ENCODE measurements around the gene ZSCAN4. TPM values are rescaled to one million over a fixed set of nuclear protein-coding genes. Genes with fewer than 3 reads are reported as not detected.

ZSCAN4 gene
- total RNA-seq, 1 donor from 2014 or later, result not detected

GRCh38 chr19:57651654-57651996 lies 17.1 kb upstream of the ZSCAN4 start:
- intact Hi-C loops (cut with DNase I), result no loop called here
- TF ChIP-seq, protein P1, sequence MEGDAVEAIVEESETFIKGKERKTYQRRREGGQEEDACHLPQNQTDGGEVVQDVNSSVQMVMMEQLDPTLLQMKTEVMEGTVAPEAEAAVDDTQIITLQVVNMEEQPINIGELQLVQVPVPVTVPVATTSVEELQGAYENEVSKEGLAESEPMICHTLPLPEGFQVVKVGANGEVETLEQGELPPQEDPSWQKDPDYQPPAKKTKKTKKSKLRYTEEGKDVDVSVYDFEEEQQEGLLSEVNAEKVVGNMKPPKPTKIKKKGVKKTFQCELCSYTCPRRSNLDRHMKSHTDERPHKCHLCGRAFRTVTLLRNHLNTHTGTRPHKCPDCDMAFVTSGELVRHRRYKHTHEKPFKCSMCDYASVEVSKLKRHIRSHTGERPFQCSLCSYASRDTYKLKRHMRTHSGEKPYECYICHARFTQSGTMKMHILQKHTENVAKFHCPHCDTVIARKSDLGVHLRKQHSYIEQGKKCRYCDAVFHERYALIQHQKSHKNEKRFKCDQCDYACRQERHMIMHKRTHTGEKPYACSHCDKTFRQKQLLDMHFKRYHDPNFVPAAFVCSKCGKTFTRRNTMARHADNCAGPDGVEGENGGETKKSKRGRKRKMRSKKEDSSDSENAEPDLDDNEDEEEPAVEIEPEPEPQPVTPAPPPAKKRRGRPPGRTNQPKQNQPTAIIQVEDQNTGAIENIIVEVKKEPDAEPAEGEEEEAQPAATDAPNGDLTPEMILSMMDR (IDR thresholded peaks at IDR 0.05), result no peak

GRCh38 chr19:57653689-57654088 lies 15.0 kb upstream of the ZSCAN4 start:
- H3K36me3 ChIP-seq, result no peaks in the 10 kb centered on the region
- no peak for DNase-seq (ENCODE audit: low spot score in 2 of 2)
- H3K4me3 ChIP-seq, result no peak overlapping the region
- H3K27me3 ChIP-seq, result no peaks in the 10 kb centered on the region
- TF ChIP-seq, protein P1 (IDR thresholded peaks at IDR 0.05), result no peak
- peaks cover 0 to 35% of the 10 kb centered on the region in 2 donors for H3K9me3 ChIP-seq
- intact Hi-C loops (cut with DNase I), result no loop called here
- H3K4me1 ChIP-seq, result no peaks in the 10 kb centered on the region
- no peak overlapping the region for H3K27ac ChIP-seq

More at GRCh38 chr19:57651654-57651996, 17.1 kb upstream of the ZSCAN4 start:
- H3K27me3 ChIP-seq, result no peaks in the 10 kb centered on the region
- H3K9me3 ChIP-seq, result peaks cover 0 to 55% of the 10 kb centered on the region in 2 donors
- H3K27ac ChIP-seq, result no peak overlapping the region
- H3K4me1 ChIP-seq, result no peaks in the 10 kb centered on the region
- DNase-seq (ENCODE audit: low spot score in 2 of 2), result no peak
- no peaks in the 10 kb centered on the region for H3K36me3 ChIP-seq
- no peak overlapping the region for H3K4me3 ChIP-seq

DNA sequence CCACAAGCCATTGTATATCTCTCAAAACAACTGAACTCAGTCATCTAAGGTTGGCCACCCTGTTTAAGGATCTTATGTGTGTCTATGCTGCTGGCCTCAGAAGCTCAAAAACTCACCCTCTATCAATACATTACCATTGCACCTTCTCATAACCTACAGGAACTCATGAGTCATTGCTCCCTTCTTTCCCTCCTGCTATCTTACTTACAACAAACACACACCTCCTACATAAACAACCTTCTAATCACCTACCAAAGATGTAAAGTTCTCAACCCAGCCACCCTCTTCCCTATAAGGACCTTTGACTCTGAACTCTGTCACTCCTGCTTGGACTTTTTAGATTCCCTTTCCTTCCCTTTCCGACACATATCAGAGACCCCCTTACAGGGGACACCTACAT lies 13.3 kb upstream of the ZSCAN4 start:
- DNase-seq (ENCODE audit: low spot score in 2 of 2), result no peak
- H3K36me3 ChIP-seq, result no peaks in the 10 kb centered on the region
- no peaks in the 10 kb centered on the region for H3K4me1 ChIP-seq
- H3K27ac ChIP-seq, result no peak overlapping the region
- intact Hi-C loops (cut with DNase I), result no loop called here
- H3K27me3 ChIP-seq, result no peaks in the 10 kb centered on the region
- H3K9me3 ChIP-seq, result peaks cover 0 to 22% of the 10 kb centered on the region in 2 donors
- no peak overlapping the region for H3K4me3 ChIP-seq
- TF ChIP-seq, protein P1 (IDR thresholded peaks at IDR 0.05), result no peak

- intact Hi-C loops (cut with DNase I), result no loop called here
- no peak for DNase-seq (ENCODE audit: low spot score in 2 of 2)
- TF ChIP-seq, protein P1 (IDR thresholded peaks at IDR 0.05), result no peak
- no peaks in the 10 kb centered on the region for H3K36me3 ChIP-seq
- H3K27ac ChIP-seq, result no peak overlapping the region
- no peak overlapping the region for H3K4me3 ChIP-seq
- H3K9me3 ChIP-seq, result peaks cover 0 to 22% of the 10 kb centered on the region in 2 donors
- H3K4me1 ChIP-seq, result no peaks in the 10 kb centered on the region
- no peaks in the 10 kb centered on the region for H3K27me3 ChIP-seq
Observed at GRCh38 chr19:57656346-57656745, 12.4 kb upstream of the ZSCAN4 start.

GRCh38 chr19:57664269-57665127 lies 4.2 kb upstream of the ZSCAN4 start:
- peak overlapping the region in 1 of 2 donors; percentile 49 for H3K27ac ChIP-seq
- peak overlapping the region; percentile 52 to 73 for H3K4me3 ChIP-seq
- peak in 1 of 2 donors; percentile 61 for DNase-seq (ENCODE audit: low spot score in 2 of 2)

More at GRCh38 chr19:57664269-57665127, 4.2 kb upstream of the ZSCAN4 start:
- intact Hi-C loops (cut with DNase I), result no loop called here
- no peaks in the 10 kb centered on the region for H3K27me3 ChIP-seq
- H3K9me3 ChIP-seq, result no peaks in the 10 kb centered on the region
- H3K36me3 ChIP-seq, result no peaks in the 10 kb centered on the region
- no peaks in the 10 kb centered on the region for H3K4me1 ChIP-seq
- TF ChIP-seq, protein P1 (IDR thresholded peaks at IDR 0.05), result no peak

Measured in ascending aorta (tissue), 2 donors.